ENCODE data around the gene PRODH.
"Not testable (repeated sequence)": the region's sequence is repeated elsewhere in the genome, so short reads cannot be mapped to it uniquely, and the experiment has no call there.

PRODH gene

DNA sequence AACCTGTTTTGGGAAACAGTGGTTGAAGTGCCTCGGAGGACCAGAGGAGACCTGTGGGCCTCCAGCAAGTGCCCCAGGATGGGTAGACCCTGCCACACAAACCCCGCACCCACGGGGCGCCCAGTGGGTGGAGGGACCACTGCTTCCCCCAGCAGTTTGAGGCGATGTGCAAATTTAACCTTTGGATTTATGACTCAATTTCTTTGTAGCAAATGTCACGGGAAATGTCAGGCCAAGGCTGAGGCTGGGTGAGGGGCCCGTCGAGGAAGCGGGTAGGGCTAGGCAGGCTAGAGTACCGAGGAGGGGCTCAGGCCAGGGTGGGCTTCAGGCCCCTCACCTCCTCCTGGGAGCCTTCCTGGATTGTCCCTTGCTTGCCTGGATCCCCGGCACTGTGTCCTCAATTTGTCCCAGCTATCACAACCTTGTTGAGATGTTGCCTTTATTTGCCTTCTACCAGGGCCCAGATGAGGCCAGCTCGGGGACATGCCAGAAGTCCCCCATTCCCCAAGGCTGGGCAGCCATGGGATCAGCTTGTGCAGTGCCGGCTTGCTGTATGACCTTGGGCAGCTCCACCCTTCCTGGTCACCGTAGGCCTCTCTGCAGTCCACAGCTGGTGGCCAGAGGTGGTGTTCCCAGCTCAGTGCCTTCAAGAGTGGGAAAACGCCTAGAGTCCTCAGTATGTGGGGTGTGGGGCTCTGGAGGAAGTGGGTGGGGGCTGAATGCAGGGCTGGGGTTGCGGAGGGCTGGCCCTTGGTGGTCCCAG is 39.5 kb upstream of the PRODH start:
- Histone ChIP-seq H3K9me3 (peaks cover 37% of the 10 kb centered on the region), H3K4me3 (no peak overlapping the region), H3K4me1 (peaks cover 16% of the 10 kb centered on the region; the same call in 1 of the 2 replicates), H3K27ac (no peak overlapping the region), H3K27me3 (peaks cover 15% of the 10 kb centered on the region), H3K9ac (no peak overlapping the region), H3K4me2 (no peak overlapping the region), H3K36me3 (peaks cover 10% of the 10 kb centered on the region), H4K20me1 (no peaks in the 10 kb centered on the region)
- TF ChIP-seq Cebpa-rat (IDR thresholded peaks at IDR 0.05) = no peak

DNA sequence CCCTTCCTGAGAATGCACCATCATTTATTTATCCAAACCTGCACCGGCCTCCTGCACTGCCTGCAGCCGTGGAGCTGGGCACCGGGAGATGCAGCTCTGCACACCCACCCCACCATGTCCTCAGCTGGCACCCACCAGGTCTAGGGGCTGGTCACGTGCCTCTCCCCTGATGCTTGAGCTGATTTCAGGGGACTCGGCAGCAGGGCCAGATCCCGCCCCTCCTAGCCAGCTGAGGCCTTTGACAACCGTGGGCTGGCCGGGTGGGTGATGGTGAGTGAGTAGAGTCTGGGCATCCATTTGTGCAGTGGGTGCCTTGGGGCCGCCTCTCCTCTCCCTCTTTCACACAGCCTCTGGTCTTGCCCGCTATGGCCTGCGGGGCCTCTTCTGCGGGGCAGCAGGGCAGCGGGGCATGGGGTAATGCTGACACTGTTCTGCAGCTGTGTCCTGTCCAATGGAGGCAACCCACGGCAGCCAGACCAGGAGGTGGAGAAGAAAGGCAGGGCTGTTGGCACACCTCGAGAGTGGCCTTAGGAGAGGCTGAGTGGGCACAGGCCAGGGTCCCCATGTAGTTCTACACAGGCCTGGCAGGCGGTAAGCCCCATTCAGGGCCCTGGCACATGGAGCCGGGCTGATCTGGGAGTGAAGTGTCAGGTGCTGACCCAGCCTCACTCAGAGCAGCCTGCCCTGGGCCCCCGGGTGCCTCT is 38.5 kb upstream of the PRODH start:
- peaks cover 21% of the 10 kb centered on the region for H3K27me3 ChIP-seq

GRCh38 chr22:18973264-18974031 is 37.4 kb upstream of the PRODH start:
- Histone ChIP-seq H4K20me1 (no peaks in the 10 kb centered on the region), H3K27ac (no peak overlapping the region), H3K4me3 (no peak overlapping the region), H3K36me3 (no peaks in the 10 kb centered on the region), H3K9ac (no peak overlapping the region), H3K9me3 (peaks cover 16% of the 10 kb centered on the region; the same call in 1 of the 2 replicates), H3K4me1 (peaks cover 20% of the 10 kb centered on the region; the same call in 1 of the 2 replicates), H3K4me2 (no peak overlapping the region), H3K27me3 (peaks cover 28% of the 10 kb centered on the region)
- TF ChIP-seq Cebpa-rat (IDR thresholded peaks at IDR 0.05) = no peak

More for the DNA sequence above, 38.5 kb upstream of the PRODH start:
- Histone ChIP-seq H3K27ac (no peak overlapping the region), H3K9ac (no peak overlapping the region), H4K20me1 (no peaks in the 10 kb centered on the region), H3K4me1 (peaks cover 18% of the 10 kb centered on the region; the same call in 1 of the 2 replicates), H3K9me3 (peaks cover 27% of the 10 kb centered on the region), H3K4me3 (no peak overlapping the region), H3K36me3 (peaks cover 10% of the 10 kb centered on the region), H3K4me2 (no peak overlapping the region)
- no peak for TF ChIP-seq Cebpa-rat (IDR thresholded peaks at IDR 0.05)

GRCh38 chr22:18972591-18972990 is 36.5 kb upstream of the PRODH start:
- H3K4me1 ChIP-seq = peaks cover 20% of the 10 kb centered on the region; the same call in 1 of the 2 replicates
- H3K36me3 ChIP-seq, H4K20me1 ChIP-seq, H3K27ac ChIP-seq, H3K4me3 ChIP-seq, H3K9me3 ChIP-seq, H3K4me2 ChIP-seq, H3K9ac ChIP-seq: not testable (repeated sequence)
- H3K27me3 ChIP-seq = peaks cover 28% of the 10 kb centered on the region

DNA sequence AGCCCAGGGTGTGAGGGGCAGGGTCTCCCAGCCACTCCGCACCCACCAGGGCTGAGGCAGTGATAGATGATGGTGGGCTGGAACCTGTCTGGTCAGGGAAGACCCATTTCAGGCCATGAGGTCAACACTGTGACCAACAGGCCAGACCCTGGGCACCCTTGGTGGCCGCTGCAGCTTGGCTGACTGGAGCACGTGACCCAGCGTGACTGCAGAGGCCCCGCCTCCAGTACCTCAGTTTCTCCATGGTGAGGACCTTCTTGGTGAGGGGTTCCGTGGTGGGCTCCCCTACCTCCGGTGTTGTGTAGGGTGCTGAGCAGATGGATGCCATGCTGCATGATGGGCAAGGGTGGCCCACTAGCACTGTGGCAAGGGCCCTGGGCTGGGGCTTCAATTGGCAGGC is 35.9 kb upstream of the PRODH start:
- peaks cover 28% of the 10 kb centered on the region for H3K27me3 ChIP-seq
- H3K4me3 ChIP-seq, H3K9ac ChIP-seq, H3K4me2 ChIP-seq, H4K20me1 ChIP-seq, H3K9me3 ChIP-seq, H3K36me3 ChIP-seq, H3K27ac ChIP-seq: not testable (repeated sequence)
- H3K4me1 ChIP-seq = peaks cover 20% of the 10 kb centered on the region

DNA sequence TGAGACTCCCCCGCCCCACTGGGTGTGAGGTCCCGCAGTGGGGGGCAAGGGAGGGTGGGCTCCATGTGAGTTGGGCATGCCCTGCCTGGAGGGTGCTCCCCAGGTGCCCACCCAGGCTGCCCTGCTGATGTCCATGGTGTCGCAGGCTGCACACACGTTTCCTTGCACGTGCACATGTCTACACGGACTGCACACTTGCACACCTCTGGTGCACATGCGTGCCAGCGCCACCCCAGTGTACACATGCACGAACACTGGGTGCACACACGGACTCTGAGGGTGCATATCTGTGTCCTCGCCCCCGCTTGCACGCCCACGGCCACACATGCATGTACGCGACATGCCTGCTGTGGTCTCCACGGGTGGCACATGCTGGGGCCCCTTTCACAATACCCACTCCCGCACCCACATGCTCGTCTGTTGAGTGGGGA is 35.2 kb upstream of the PRODH start:
- H3K36me3 ChIP-seq = no peaks in the 10 kb centered on the region
- no peaks in the 10 kb centered on the region for H3K9me3 ChIP-seq
- H3K27ac ChIP-seq = no peak overlapping the region
- no peak for TF ChIP-seq Cebpa-rat (IDR thresholded peaks at IDR 0.05)
- H3K4me1 ChIP-seq = peaks cover 27% of the 10 kb centered on the region
- H3K4me3 ChIP-seq = peak overlapping the region; percentile 77
- H3K4me2 ChIP-seq = peak overlapping the region; percentile 86
- no peak overlapping the region for H3K9ac ChIP-seq
- peaks cover 28% of the 10 kb centered on the region for H3K27me3 ChIP-seq
- H4K20me1 ChIP-seq = no peaks in the 10 kb centered on the region

DNA sequence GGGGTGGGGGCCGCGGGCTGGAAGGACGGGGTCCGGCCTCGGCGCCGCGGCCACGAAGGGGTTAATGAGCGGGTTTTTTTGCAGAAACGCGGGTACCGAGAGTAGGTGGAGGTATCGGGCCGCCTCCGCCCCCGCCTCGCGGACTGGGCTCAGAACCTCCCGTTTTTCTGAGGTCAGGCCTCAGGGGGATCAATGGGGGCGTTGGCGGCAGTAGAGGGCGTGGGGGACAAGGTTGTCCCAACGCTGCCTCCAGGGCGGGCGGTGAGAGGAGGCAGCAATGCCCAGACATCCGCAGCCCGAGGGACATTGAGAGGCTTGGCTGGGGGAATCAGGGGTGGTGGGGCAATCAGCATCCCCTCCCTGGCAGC is 34.8 kb upstream of the PRODH start:
- Histone ChIP-seq H3K9me3 (no peaks in the 10 kb centered on the region), H3K4me3 (peak overlapping the region; percentile 77), H4K20me1 (no peaks in the 10 kb centered on the region), H3K4me1 (peaks cover 31% of the 10 kb centered on the region), H3K27me3 (peaks cover 28% of the 10 kb centered on the region), H3K9ac (peak overlapping the region; percentile 82), H3K4me2 (peak overlapping the region; percentile 86), H3K36me3 (no peaks in the 10 kb centered on the region), H3K27ac (peak overlapping the region; percentile 72)
- no peak for TF ChIP-seq Cebpa-rat (IDR thresholded peaks at IDR 0.05)

DNA sequence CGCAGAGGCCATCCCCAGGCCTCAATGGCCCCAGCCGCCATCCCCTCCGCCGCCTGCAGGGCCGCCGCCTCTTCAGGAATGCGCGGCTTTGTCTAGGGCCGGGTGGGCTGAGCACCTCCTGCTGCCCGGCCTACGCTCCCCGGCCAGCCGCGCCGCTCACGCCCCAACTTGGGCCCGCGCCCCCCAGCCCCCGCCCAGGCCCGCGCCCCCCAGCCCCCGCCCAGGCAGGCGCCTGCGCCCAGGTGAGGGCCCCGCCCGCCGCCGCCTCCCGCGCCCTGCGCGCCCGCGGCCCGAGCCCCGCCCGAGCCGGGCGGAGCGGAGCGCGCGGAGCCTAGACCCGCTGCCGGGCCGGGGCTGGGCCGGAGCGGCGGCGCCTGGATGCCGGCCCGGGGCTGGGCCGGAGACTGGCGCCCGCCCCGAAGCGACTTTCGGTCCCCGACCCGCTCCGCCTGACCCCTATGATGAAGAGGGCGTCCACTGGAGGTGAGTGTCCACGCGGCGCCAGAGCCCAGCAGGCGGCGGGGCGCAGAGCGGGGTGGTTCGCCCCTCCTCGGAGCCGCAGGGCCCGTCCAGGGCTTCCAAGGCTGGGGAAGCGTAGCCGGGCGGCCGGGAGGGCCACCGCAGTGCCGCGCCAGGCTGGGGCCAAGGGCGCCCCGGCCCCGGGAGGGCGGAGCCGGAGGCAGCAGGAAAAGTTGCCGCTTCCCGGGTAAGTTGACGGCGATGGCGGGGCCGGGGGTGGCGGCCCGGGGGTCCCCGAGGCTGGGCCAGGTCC is 34.3 kb upstream of the PRODH start:
- peaks cover 37% of the 10 kb centered on the region for H3K4me1 ChIP-seq
- H4K20me1 ChIP-seq = no peaks in the 10 kb centered on the region
- peak overlapping the region; percentile 77 for H3K4me3 ChIP-seq
- H3K4me2 ChIP-seq = peak overlapping the region; percentile 86
- H3K36me3 ChIP-seq = no peaks in the 10 kb centered on the region
- peaks cover 28% of the 10 kb centered on the region for H3K27me3 ChIP-seq
- no peak for TF ChIP-seq Cebpa-rat (IDR thresholded peaks at IDR 0.05)
- H3K9me3 ChIP-seq = no peaks in the 10 kb centered on the region
- peak overlapping the region; percentile 82 for H3K9ac ChIP-seq
- peak overlapping the region; percentile 72 for H3K27ac ChIP-seq

DNA sequence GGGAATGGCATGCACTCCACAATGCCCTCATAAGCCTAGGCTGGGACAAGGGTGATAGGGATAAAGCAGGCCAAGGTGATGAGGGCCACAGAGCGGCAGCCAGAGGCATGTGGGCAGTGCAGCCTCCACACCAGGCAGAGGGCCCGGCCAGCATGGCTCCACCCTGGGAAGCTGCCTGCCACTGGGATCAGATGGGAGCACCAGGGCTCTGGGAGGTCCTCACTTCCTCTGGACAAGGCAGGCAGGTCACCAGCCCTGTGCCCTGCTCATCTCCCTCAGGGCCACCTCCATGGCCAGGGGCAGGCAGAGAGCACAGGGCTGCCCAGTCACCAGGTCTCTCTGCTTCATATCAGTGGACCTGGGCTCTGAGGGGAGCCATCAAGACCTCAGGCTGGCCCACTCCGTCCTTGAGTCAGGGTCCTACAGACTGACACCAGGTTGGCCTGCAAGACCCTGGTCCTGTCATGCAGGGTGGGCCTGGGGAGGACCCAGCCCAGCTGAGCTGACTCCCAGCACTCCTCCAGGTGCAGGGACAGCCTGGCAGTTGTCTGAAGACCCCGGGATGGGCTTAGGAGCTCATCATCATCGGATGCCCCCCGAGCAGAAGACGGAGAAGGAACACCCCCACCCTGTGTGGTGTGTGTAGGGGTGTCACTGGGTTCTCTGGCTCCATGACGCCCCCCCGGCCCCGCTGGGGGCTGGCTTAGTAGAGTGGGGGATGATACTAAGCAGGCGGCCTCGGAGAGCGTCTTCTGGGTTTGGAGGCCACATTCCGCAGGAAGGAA is 33.3 kb upstream of the PRODH start:
- Histone ChIP-seq H3K27me3 (peaks cover 28% of the 10 kb centered on the region), H3K4me1 (peaks cover 42% of the 10 kb centered on the region), H3K4me2 (peak overlapping the region; percentile 59)
- not testable (repeated sequence) for H3K9me3 ChIP-seq, H3K9ac ChIP-seq, H3K36me3 ChIP-seq, H4K20me1 ChIP-seq, H3K27ac ChIP-seq, H3K4me3 ChIP-seq
